Mononuclear cell (primary cell): Measurements from ENCODE around the gene MEST. TPM values are rescaled to one million over a fixed set of nuclear protein-coding genes. Genes with fewer than 3 reads are reported as not detected.
"Not testable (repeated sequence)": the region's sequence is repeated elsewhere in the genome, so short reads cannot be mapped to it uniquely, and the experiment has no call there.

Experiments
- H3K27me3 ChIP-seq: 2 replicates; pipeline ENCODE4 v1.6.0; 2011; ENCODE audit warnings: low read length, control low read depth; ENCODE audit not compliant: insufficient read depth
- H3K4me1 ChIP-seq: 2 replicates; pipeline ENCODE4 v1.5.1; 2011; ENCODE audit warnings: mild to moderate bottlenecking, low read length, control low read depth; ENCODE audit not compliant: insufficient read depth
- H3K4me3 ChIP-seq: 2 replicates; pipeline ENCODE4 v1.5.1; 2011; ENCODE audit warnings: mild to moderate bottlenecking, low read length, moderate library complexity
- H3K9me3 ChIP-seq: 2 replicates; pipeline ENCODE4 v1.5.1; 2011; ENCODE audit warnings: low read depth, mild to moderate bottlenecking, control low read depth, low read length
- total RNA-seq: library from RNA; depleted of rRNA; stranded (reverse); fragments of >200 nt; gene quantifications from one replicate; pipeline ENCODE4 v1.2.3, GENCODE V29; 2012

MEST gene
- 5.0 TPM for total RNA-seq

GRCh38 chr7:130491841-130492522 lies at the start of gene MEST:
MEST (plus strand) TSS chr7:130492085; CDS start chr7:130492314, 229 bp downstream.
- Histone ChIP-seq H3K9me3 (no peaks in the 10 kb centered on the region), H3K27me3 (peaks cover 45% of the 10 kb centered on the region), H3K4me1 (peaks cover 39% of the 10 kb centered on the region), H3K4me3 (no peak within 1 kb of the TSS)

GRCh38 chr7:130442601-130443000 lies 49.3 kb upstream of the MEST start:
- H3K4me1 ChIP-seq = peaks cover 12% of the 10 kb centered on the region

GRCh38 chr7:130444234-130444633 lies 47.7 kb upstream of the MEST start:
- Histone ChIP-seq H3K27me3 (no peaks in the 10 kb centered on the region), H3K4me3 (no peak overlapping the region), H3K9me3 (peaks cover 6% of the 10 kb centered on the region), H3K4me1 (peaks cover 12% of the 10 kb centered on the region)

More at GRCh38 chr7:130442601-130443000, 49.3 kb upstream of the MEST start:
- no peaks in the 10 kb centered on the region for H3K27me3 ChIP-seq
- peaks cover under 1% of the 10 kb centered on the region for H3K9me3 ChIP-seq
- no peak overlapping the region for H3K4me3 ChIP-seq

- Histone ChIP-seq H3K4me1 (peaks cover 12% of the 10 kb centered on the region), H3K4me3 (no peak overlapping the region), H3K27me3 (no peaks in the 10 kb centered on the region), H3K9me3 (peaks cover 6% of the 10 kb centered on the region)
These were observed 47.0 kb upstream of the MEST start for GRCh38 chr7:130444751-130445407.

- H3K4me3 ChIP-seq = no peak overlapping the region
- H3K4me1 ChIP-seq = peaks cover 6% of the 10 kb centered on the region
- no peaks in the 10 kb centered on the region for H3K27me3 ChIP-seq
- peaks cover 6% of the 10 kb centered on the region for H3K9me3 ChIP-seq
These were observed 45.6 kb upstream of the MEST start for GRCh38 chr7:130446259-130446658.

GRCh38 chr7:130451344-130451743 lies 40.5 kb upstream of the MEST start:
- H3K4me1 ChIP-seq = not testable (repeated sequence)

GRCh38 chr7:130452951-130453350 lies 38.9 kb upstream of the MEST start:
- Histone ChIP-seq H3K27me3 (no peaks in the 10 kb centered on the region), H3K9me3 (peaks cover 1% of the 10 kb centered on the region), H3K4me3 (no peak overlapping the region), H3K4me1 (no peaks in the 10 kb centered on the region)

More at GRCh38 chr7:130451344-130451743, 40.5 kb upstream of the MEST start:
- H3K27me3 ChIP-seq, H3K4me3 ChIP-seq, H3K9me3 ChIP-seq: not testable (repeated sequence)

- Histone ChIP-seq H3K9me3 (no peaks in the 10 kb centered on the region), H3K4me3 (no peak overlapping the region), H3K4me1 (peaks cover 3% of the 10 kb centered on the region), H3K27me3 (no peaks in the 10 kb centered on the region)
These were observed 36.9 kb upstream of the MEST start for GRCh38 chr7:130454959-130455358.

GRCh38 chr7:130458257-130458656 lies 33.6 kb upstream of the MEST start:
- Histone ChIP-seq H3K4me3 (no peak overlapping the region), H3K27me3 (no peaks in the 10 kb centered on the region), H3K4me1 (peaks cover 3% of the 10 kb centered on the region), H3K9me3 (no peaks in the 10 kb centered on the region)

GRCh38 chr7:130461272-130461671 lies 30.6 kb upstream of the MEST start:
- H3K27me3 ChIP-seq = no peaks in the 10 kb centered on the region
- H3K4me1 ChIP-seq = peaks cover 3% of the 10 kb centered on the region
- H3K9me3 ChIP-seq = no peaks in the 10 kb centered on the region
- no peak overlapping the region for H3K4me3 ChIP-seq

- Histone ChIP-seq H3K4me1 (no peaks in the 10 kb centered on the region), H3K4me3 (no peak overlapping the region), H3K9me3 (no peaks in the 10 kb centered on the region), H3K27me3 (no peaks in the 10 kb centered on the region)
These were observed 28.1 kb upstream of the MEST start for GRCh38 chr7:130463553-130464434.

- Histone ChIP-seq H3K27me3 (no peaks in the 10 kb centered on the region), H3K9me3 (no peaks in the 10 kb centered on the region), H3K4me3 (no peak overlapping the region), H3K4me1 (peaks cover 8% of the 10 kb centered on the region)
These were observed 23.3 kb upstream of the MEST start for GRCh38 chr7:130468612-130469011.

- Histone ChIP-seq H3K9me3 (no peaks in the 10 kb centered on the region), H3K4me1 (peaks cover 21% of the 10 kb centered on the region), H3K4me3 (no peak overlapping the region), H3K27me3 (no peaks in the 10 kb centered on the region)
These were observed 19.9 kb upstream of the MEST start for GRCh38 chr7:130471974-130472373.

GRCh38 chr7:130473289-130473688 lies 18.6 kb upstream of the MEST start:
- no peaks in the 10 kb centered on the region for H3K27me3 ChIP-seq
- peaks cover 21% of the 10 kb centered on the region for H3K4me1 ChIP-seq
- H3K9me3 ChIP-seq = no peaks in the 10 kb centered on the region
- H3K4me3 ChIP-seq = no peak overlapping the region

GRCh38 chr7:130473876-130474275 lies 18.0 kb upstream of the MEST start:
- Histone ChIP-seq H3K4me3 (no peak overlapping the region), H3K4me1 (peaks cover 21% of the 10 kb centered on the region), H3K9me3 (no peaks in the 10 kb centered on the region), H3K27me3 (no peaks in the 10 kb centered on the region)
